ENCODE measurements around the gene POLL.

POLL gene

GRCh38 chr10:101560298-101561067, 27.6 kb downstream of the POLL start:
- DNase-seq (ENCODE audit: low spot score) = no peak

DNA sequence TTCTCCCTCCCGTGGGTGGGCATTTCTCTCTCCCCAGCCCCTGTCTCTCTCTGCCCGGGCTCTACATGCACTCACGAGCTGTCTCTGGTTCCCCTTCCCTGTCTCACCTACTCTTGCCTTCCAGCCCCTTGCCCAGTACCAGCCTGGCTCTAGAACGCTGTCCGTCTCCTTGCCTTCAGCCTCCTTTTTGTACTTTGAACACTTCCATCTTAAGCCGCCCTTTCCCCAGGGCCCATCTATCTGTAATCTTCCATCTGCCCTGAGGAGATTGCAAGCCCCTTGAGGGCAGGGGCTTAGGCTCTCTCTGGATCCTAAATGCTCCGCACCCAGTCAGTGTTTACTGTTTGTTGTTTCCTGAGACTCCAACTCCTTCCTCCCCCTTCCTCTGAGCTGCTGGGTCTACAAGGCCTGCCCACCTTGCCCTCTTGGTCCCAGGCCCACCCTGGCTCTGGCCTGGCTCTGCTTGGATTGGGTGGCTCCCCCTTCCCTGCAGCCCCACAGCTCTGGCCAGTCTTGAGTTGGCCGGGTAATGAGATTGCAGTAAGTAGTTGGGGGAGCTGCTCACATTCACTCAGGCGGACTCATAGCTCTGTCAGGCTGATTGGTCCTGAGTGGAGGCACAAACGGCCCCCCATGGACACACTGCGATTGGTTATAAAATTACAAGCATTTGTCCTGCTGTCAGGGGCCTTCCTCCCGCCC, 28.3 kb downstream of the POLL start:
- DNase-seq (ENCODE audit: low spot score) = no peak

DNA sequence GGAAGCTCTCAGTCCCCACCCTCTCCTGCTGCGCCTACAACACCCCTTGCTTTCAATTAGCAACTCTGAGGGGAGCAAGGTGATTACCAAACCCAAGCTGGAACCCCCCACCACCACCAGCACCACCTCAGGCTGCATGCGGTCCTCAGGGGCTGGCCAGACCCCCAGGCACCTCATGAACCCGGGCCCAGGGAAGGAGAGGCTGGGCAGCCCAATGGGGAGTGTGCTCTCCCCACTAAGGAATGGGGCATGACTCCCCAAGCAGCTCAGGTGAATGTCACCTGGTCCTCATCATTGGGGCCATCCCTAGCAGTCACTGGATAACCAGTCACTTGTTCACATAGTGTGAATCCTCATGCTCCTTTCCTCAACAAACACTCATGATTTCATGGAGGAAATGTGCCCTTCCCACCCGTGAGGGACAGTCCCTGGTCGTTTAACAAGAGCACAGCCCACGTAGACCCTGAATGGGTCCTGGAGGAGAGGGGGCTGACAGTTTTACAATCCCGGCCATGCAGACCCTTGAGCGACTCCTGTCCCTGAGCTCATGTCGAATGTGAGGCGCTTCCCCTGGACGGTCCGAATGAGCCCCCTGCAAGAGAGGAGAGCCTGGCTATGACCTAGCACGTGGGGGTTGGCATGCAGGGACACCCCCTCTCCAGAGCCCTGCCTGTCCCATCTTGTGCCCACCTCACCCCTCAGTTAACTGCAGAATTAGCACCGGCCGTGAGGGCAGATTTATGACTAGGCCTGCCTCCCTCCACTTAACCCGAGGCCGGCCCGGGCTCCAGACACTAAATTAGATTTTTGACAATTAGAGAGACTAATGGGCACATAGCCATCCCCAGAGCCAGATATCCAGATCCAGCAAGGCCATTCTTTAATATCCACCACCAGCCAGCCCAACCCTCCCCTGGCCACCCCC, 29.1 kb downstream of the POLL start:
- no peak for DNase-seq (ENCODE audit: low spot score)

DNA sequence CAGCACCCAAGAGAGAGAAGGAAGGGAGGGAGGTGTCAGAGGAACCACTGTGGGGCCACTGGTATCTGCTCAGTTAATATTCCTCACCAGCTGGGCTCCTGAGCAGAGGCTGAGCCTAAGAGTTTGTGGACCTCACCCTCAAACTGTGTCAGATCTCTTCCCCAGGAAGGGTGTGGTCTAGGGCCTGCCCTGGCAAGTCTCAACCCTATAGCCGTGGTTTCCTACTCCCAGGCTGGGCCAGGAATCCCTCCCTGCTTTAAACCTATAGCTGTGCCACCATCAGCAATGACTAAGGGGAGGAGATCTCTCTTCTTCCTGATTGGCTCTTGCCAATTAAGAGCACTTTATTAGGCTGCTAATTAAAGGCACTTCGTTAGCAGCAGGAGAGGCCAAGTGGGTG, 29.9 kb downstream of the POLL start:
- DNase-seq (ENCODE audit: low spot score) = no peak

DNA sequence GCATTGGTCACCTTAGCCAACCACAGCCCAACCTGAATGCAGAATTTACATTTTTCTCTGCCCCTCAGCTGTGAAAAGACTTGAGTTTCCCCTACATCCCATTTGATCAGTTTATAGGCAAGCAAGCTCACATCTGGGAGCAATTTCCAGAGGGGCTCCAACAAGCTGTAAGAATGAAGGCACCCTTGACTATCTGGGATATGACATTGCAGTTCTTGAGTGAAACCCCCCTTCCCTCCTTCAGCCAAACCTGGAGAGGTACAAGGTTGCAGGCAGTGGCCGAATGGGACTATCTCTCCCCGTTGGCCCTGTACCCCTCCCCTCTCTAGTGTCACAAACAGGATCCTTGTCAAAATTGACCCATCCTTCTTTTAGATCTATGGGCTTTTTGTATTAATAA, 30.5 kb downstream of the POLL start:
- no peak for DNase-seq (ENCODE audit: low spot score)

- DNase-seq (ENCODE audit: low spot score) = no peak
Measured at GRCh38 chr10:101552442-101552841, 35.6 kb downstream of the POLL start.

- DNase-seq (ENCODE audit: low spot score) = no peak
Measured at GRCh38 chr10:101550965-101551364, 37.1 kb downstream of the POLL start.

DNA sequence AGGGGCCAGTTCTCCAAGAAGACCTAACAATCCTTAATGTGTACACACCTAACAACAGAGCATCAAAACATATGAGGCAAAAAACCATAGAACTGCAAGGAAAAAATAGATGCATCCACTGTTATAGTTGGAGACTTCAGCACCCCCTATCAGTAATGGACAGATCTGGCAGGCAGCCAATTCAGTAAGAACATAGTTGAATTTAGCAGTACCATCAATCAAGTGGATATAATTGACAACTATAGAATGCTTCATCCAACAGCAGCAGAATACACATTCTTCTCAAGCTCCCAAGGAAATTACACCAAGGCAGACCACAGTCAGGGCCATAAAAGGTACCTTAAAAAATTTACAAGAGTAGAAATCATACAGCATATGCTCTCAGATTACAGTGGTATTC, 42.2 kb downstream of the POLL start:
- DNase-seq (ENCODE audit: low spot score) = no peak

DNA sequence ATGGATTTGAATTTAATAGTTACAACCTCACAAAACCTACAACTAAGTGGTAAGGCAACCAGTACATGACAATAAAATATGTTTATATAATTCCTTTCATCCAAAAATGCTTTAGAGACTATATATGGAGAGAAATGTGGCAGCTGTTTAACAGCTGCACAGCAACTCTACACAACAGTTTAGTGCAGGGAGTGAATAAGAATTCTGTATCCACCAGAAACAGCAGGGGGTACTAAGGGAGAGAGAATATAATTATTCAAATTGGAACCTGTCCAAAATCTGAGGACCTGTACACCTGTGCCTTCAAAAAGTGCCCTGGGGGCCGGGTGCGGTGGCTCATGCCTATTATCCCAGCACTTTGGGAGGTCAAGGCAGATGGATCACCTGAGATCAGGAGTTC, 49.6 kb downstream of the POLL start:
- DNase-seq (ENCODE audit: low spot score) = no peak

GRCh38 chr10:101536800-101537199, 51.3 kb downstream of the POLL start:
- DNase-seq (ENCODE audit: low spot score) = peak; percentile 49

DNA sequence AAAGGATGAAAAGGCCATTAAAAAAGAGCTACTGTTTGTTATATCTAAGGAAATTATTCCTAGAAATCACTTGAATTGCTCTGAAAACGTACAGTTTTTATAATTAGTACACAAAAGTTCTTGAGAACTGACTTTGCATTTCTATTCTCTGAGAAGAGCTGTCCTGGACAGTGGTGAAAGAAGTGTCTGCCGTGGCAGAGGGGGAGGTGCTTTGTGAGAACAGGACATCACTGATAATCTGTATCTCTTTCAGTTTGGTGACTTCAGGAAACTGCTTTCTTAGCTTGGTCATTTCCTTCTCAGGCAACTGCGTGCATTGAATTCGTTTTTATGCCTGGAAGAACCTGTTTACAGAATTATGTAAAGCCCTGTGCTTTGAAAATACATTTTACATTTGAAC, 52.1 kb downstream of the POLL start:
- DNase-seq (ENCODE audit: low spot score) = no peak

GRCh38 chr10:101529725-101530553, 58.1 kb downstream of the POLL start:
- DNase-seq (ENCODE audit: low spot score) = no peak

DNA sequence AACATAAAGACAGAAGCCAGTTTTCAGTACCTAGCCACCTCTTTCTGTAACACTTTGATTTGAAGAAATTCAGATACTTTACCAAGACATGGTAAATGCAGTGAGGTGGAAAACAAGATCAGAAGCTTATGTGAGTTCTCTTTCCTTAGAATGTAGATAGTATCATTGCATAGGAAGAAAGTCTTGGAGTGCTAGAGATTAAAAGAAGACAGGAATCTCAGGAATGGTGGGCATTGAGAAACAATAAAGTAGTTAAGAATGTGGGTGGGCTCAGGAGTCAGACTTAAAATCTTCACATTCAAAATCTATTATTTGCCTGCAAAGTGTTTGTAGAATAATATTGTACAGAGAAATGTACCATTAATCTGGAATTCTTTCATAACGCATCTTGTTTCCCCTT, 58.9 kb downstream of the POLL start:
- no peak for DNase-seq (ENCODE audit: low spot score)

All from iPS-NIHi11 (cell line).